HG02870 (cell line): Measurements from ENCODE around the gene MBOAT2.
"Not testable (repeated sequence)": the region's sequence is repeated elsewhere in the genome, so short reads cannot be mapped to it uniquely, and the experiment has no call there.

Experiments
- ATAC-seq: cut with Tn5 transposase; IDR thresholded peaks from one replicate; pipeline ENCODE4 v1.9.1; 2021; ENCODE audit warnings: mild to moderate bottlenecking, moderate library complexity; ENCODE audit not compliant: unreplicated experiment

Gene MBOAT2

GRCh38 chr2:8902757-8903156 lies 100.7 kb downstream of the MBOAT2 start:
- ATAC-seq = not testable (repeated sequence)

- ATAC-seq = not testable (repeated sequence)
These were observed 106.3 kb downstream of the MBOAT2 start for GRCh38 chr2:8897206-8897605.

GRCh38 chr2:8896671-8897070 lies 106.8 kb downstream of the MBOAT2 start:
- ATAC-seq = not testable (repeated sequence)

GRCh38 chr2:8895087-8895912 lies 108.2 kb downstream of the MBOAT2 start:
- not testable (repeated sequence) for ATAC-seq

GRCh38 chr2:8893978-8894820 lies 109.3 kb downstream of the MBOAT2 start:
- no peak for ATAC-seq

GRCh38 chr2:8893474-8893873 lies 110.0 kb downstream of the MBOAT2 start:
- ATAC-seq = no peak

GRCh38 chr2:8892111-8892510 lies 111.4 kb downstream of the MBOAT2 start:
- no peak for ATAC-seq

- no peak for ATAC-seq
These were observed 113.5 kb downstream of the MBOAT2 start for GRCh38 chr2:8889978-8890377.

- ATAC-seq = no peak
These were observed 114.5 kb downstream of the MBOAT2 start for GRCh38 chr2:8888963-8889362.

GRCh38 chr2:8886876-8887275 lies 116.6 kb downstream of the MBOAT2 start:
- ATAC-seq = no peak

- no peak for ATAC-seq
These were observed 117.3 kb downstream of the MBOAT2 start for GRCh38 chr2:8886202-8886518.

- ATAC-seq = no peak
These were observed 117.9 kb downstream of the MBOAT2 start for GRCh38 chr2:8885449-8886201.

GRCh38 chr2:8884812-8885211 lies 118.7 kb downstream of the MBOAT2 start:
- no peak for ATAC-seq

GRCh38 chr2:8882094-8882493 lies 121.4 kb downstream of the MBOAT2 start:
- no peak for ATAC-seq

GRCh38 chr2:8877894-8878293 lies 125.6 kb downstream of the MBOAT2 start:
- no peak for ATAC-seq

- no peak for ATAC-seq
These were observed 126.2 kb downstream of the MBOAT2 start for GRCh38 chr2:8877332-8877731.

GRCh38 chr2:8876628-8877027 lies 126.9 kb downstream of the MBOAT2 start:
- ATAC-seq = no peak

GRCh38 chr2:8872821-8873432 lies 130.6 kb downstream of the MBOAT2 start:
- no peak for ATAC-seq

GRCh38 chr2:8870441-8870840 lies 133.0 kb downstream of the MBOAT2 start:
- ATAC-seq = no peak

GRCh38 chr2:8867363-8867762 lies 136.1 kb downstream of the MBOAT2 start:
- no peak for ATAC-seq
